ENCODE measurements around the gene FMNL1.

Gene FMNL1

GRCh38 chr17:45260204-45260783 lies 38.6 kb downstream of the FMNL1 start:
- DNase-seq: no peak

- peak in 1 of 2 experiments; percentile 21 for DNase-seq
Observed at GRCh38 chr17:45261577-45262515, 40.2 kb downstream of the FMNL1 start, which contains the start of gene SPATA32. SPATA32 (minus strand) TSS chr17:45262094; CDS start chr17:45262016, 78 bp downstream.

GRCh38 chr17:45262516-45263476 lies 41.1 kb downstream of the FMNL1 start:
- no peak for DNase-seq

- no peak for DNase-seq
Observed at GRCh38 chr17:45263477-45263860, 41.8 kb downstream of the FMNL1 start.

GRCh38 chr17:45264430-45264829 lies 42.7 kb downstream of the FMNL1 start:
- DNase-seq: no peak

- no peak for DNase-seq
Observed at GRCh38 chr17:45264988-45265387, 43.3 kb downstream of the FMNL1 start.

GRCh38 chr17:45265821-45266220 lies 44.1 kb downstream of the FMNL1 start:
- DNase-seq: no peak

GRCh38 chr17:45266372-45266926 lies 44.8 kb downstream of the FMNL1 start:
- DNase-seq: no peak

GRCh38 chr17:45267436-45268055 lies 45.9 kb downstream of the FMNL1 start:
- DNase-seq: no peak

- no peak for DNase-seq
Observed at GRCh38 chr17:45269912-45270311, 48.2 kb downstream of the FMNL1 start.

GRCh38 chr17:45270828-45271418 lies 49.2 kb downstream of the FMNL1 start:
- no peak for DNase-seq

GRCh38 chr17:45271603-45272002 lies 49.9 kb downstream of the FMNL1 start:
- DNase-seq: no peak

- no peak for DNase-seq
Observed at GRCh38 chr17:45273551-45273957, 51.9 kb downstream of the FMNL1 start.

- DNase-seq: no peak
Observed at GRCh38 chr17:45274033-45274432, 52.3 kb downstream of the FMNL1 start.

- no peak for DNase-seq
Observed at GRCh38 chr17:45276031-45276430, 54.3 kb downstream of the FMNL1 start.

GRCh38 chr17:45277216-45277849 lies 55.6 kb downstream of the FMNL1 start:
- peak; percentile 77 to 91 for DNase-seq

GRCh38 chr17:45277992-45278391 lies 56.3 kb downstream of the FMNL1 start:
- DNase-seq: no peak

- DNase-seq: no peak
Observed at GRCh38 chr17:45279898-45280297, 58.2 kb downstream of the FMNL1 start.

- no peak for DNase-seq
Observed at GRCh38 chr17:45282683-45283644, 61.3 kb downstream of the FMNL1 start.

GRCh38 chr17:45283711-45284110 lies 62.0 kb downstream of the FMNL1 start:
- no peak for DNase-seq

Data from cerebellar nuclear complex (tissue), 1 donor.